LNCaP clone FGC (cell line): ENCODE measurements around the gene WFDC10A.
"Not testable (repeated sequence)": the region's sequence is repeated elsewhere in the genome, so short reads cannot be mapped to it uniquely, and the experiment has no call there.

ENCODE experiments used
- DNase-seq: peaks from one replicate; pipeline ENCODE4 v3.0.0-alpha.2; 2011; ENCODE audit warnings: low read depth
- H3K4me3 ChIP-seq: 2 replicates; pipeline ENCODE4 v1.5.1; 2011; ENCODE audit warnings: mild to moderate bottlenecking, low read depth, low read length, control low read depth
- CTCF ChIP-seq: IDR thresholded peaks from 2 replicates; pipeline ENCODE4 v1.5.1; 2012; ENCODE audit warnings: mild to moderate bottlenecking; ENCODE audit not compliant: control insufficient read depth, insufficient read depth; ENCODE audit errors: extremely low read depth

WFDC10A gene

DNA sequence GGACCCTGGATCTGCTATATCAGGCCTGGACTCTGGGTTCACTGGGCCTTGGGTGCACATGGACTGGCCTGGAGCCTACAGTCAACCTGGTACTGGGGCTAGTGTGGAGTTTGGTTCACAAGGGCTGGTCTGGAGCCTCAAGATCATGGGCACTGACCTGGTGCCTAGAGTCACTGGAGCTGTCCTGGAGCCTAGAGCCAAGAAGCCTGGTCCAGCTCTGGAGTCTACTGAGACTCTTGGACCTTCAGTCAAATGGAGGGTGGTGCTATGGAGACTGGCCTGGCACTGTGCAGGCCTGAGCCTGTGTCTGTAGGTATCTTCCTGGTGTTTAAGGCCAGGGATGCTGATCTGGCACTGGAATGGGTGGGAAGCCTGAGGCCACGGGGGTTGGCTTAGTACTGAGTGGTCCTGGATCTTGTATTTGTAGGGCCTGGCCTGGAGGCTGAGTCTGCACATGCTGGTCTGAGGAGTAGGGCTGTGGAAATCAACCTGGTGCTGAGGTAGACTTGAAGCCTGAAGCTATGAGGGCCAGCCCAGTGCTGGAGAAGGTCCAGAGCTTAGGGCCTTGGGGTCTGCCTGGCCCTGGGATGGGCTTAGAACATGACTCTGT is 18.0 kb downstream of the WFDC10A start:
- H3K4me3 ChIP-seq, result no peak overlapping the region
- DNase-seq, result no peak
- no peak for TF ChIP-seq CTCF

- H3K4me3 ChIP-seq, result no peak overlapping the region
- DNase-seq, result no peak
- TF ChIP-seq CTCF, result no peak
Observed at GRCh38 chr20:45649312-45649863, 19.8 kb downstream of the WFDC10A start.

GRCh38 chr20:45651726-45652125 is 22.2 kb downstream of the WFDC10A start:
- H3K4me3 ChIP-seq, DNase-seq: not testable (repeated sequence)

- not testable (repeated sequence) for H3K4me3 ChIP-seq, DNase-seq
Observed at GRCh38 chr20:45657038-45657437, 27.5 kb downstream of the WFDC10A start.

GRCh38 chr20:45670139-45670538 is 40.6 kb downstream of the WFDC10A start, which contains the start of gene WFDC11:
Gene WFDC11, minus strand, starts transcription at chr20:45670239. Its CDS starts 19,639 bp downstream, at chr20:45650600.
- no peak for DNase-seq
- no peak for TF ChIP-seq CTCF
- no peak within 1 kb of the TSS for H3K4me3 ChIP-seq

GRCh38 chr20:45672765-45673164 is 43.2 kb downstream of the WFDC10A start:
- no peak for DNase-seq
- no peak for TF ChIP-seq CTCF
- no peak overlapping the region for H3K4me3 ChIP-seq

- no peak for DNase-seq
- H3K4me3 ChIP-seq, result no peak overlapping the region
- TF ChIP-seq CTCF, result no peak
Observed at GRCh38 chr20:45679650-45680049, 50.1 kb downstream of the WFDC10A start.
